ENCODE data around the gene KLHL29.

- TF ChIP-seq EZH2 (IDR thresholded peaks at IDR 0.05; ENCODE audit: insufficient read depth, poor library complexity, severe bottlenecking) (no peak), EZH2phosphoT487 (IDR thresholded peaks at IDR 0.05; ENCODE audit: insufficient read depth, low read depth) (no peak)
These were observed 182.3 kb downstream of the KLHL29 start for GRCh38 chr2:23567161-23567756.

Data from GM23248 (cell line).